NCI-H2196 treated with DMSO at 0.1 percent for 48 hours (cell line): ENCODE measurements around the gene MIA2.

ENCODE experiments used
- DNase-seq: peaks from one replicate; lab custom pipeline; 2025; ENCODE audit not compliant: unreplicated experiment; lab: John Stamatoyannopoulos, UW

MIA2 gene

DNA sequence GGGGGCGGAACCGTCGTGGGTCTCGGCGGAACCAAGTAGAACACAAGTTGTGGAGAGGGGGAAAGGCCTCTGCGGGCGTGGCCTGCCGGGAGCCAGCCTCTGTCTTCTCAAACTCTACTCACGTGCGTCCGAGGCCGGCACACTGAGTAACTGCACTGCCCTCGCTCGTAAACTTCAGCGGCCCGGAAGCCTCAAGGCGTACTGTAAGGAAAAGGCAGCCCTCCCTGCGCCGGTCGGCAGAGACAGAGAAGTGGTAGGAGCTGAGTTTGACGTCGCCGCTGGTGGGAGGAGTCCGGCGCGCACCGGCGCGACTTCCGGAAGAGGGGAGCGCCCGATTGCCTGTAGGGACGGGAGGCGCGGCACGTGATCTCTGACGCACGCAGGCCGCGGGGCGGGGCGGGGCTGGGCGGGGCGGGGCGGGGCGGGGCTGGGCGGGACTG, 198.5 kb downstream of the MIA2 start, which contains the start of gene FBXO33:
FBXO33 (minus strand) TSS at position 255 of the 440 bp plus-strand sequence. CDS start 271 bp downstream, outside the sequence.
- DNase-seq = peak; percentile 92

DNA sequence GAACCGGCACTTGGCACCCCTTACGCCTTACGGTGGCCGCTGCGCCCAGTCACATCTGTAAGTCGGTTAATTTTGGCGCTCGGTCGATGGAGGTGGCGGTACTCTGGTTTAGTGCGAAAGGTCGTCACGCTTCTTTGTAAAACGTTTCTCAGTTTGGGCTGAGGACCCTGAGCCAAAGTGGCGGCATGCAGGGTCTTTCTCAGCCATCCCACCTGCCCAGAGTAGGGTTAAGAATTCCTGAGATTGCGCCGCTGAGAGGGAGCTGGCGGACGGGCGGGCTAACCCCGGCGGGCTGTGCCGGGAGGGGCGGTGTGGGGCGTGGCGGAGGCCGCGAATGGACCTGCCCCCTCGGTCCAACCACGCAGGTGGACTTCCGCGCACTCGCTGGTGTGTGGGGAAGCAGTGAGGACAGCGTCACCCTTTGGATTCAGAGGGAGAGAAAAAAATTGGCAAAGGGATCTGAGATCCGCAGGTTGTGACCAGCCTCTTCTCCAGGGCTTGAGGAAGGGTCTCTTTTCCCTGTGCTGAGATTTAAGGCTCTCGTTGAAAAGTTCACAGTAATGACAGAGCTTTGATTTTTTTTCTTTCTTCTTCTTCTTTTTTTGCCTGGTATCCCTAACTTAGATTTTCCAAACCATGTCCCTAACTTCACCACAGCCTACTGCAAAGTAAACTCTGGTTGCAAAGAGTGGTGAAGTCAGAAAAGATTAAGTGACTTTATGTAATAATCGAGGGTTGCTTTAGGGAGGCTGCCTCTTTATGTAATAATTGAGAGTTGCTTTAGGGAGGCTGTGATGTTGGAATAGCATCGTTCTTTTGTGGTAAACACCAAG, 199.1 kb downstream of the MIA2 start:
- DNase-seq = peak; percentile 90

DNA sequence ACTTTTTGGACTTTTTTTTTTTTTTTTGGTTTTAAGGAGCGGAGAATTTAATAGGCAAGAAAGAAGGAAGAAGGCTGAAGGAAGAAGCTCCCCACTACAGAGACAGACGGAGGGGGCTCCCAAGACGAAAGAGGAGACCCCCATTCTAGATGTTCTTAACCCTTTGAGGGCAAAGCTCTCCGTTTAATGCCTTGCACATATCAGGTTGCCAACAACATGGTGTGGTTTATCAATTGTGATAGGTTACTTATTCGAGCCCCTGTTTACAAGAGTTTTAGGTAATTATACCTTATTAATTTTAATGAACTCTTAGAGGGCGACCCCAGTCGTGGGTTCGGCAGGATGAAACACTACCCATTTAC, 199.7 kb downstream of the MIA2 start:
- DNase-seq = no peak

DNA sequence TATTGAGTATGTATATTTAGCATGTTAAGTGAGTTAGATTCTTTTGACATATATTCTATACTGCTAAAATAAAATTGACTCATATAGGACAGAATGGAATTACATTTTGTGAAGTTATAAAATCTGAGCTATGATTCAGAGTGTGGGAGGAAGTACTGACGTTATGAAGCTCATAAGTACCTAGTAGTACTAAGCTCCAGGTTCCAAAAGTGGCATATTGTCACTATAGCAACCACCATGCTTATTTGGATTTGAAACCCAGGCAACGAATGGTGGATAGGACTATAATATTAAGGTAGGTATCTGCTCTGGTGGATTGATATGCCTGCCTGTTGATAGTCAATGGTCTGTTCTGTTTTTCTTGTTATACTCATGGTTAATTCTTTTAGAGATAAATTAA, 200.7 kb downstream of the MIA2 start:
- DNase-seq = no peak

DNA sequence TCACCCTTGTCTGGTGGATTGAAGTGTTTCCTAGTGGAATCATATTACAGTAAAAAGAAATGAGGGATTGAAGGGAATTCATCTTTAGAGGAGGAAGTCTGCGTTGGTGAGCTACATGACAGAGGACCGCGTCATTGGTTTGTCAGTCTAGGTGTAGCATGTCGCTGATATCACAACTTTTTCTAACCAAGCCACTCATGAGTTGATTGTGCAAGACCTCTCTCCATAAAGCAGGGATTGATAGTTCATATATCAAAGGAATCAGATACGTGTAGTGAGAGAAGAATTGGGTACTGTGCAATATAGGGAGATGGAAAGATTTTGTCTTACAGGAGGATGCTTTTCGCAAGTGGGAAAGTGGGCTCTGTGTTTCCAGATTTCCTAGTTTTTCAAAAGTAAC, 201.5 kb downstream of the MIA2 start:
- DNase-seq = no peak
